ENCODE measurements around the gene ERP44. TPM values are rescaled to one million over a fixed set of nuclear protein-coding genes. Genes with fewer than 3 reads are reported as not detected.
"Not testable (repeated sequence)": the region's sequence is repeated elsewhere in the genome, so short reads cannot be mapped to it uniquely, and the experiment has no call there.

Gene ERP44
- total RNA-seq, 3 donors from 2014 or later: 15.7 to 17.8 (median 17.7) TPM

DNA sequence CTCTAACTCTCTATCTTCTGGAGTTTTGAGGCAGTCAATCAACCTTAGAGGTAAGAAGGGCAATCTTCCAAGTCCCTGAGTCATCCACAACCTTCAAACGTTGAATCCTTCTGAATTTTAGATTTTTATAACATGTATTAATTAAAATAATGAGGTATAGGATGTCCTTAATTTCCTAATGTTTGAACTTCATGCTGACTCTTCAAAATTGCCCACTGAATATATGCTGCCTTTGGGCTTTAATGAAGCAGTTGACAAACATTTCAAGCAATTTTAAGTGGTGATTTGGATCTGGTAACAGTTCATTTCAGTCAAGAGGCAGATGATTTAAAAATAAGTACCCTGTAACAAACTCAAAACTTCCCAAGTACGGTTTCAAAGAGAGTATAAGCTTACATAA lies 26.0 kb downstream of the ERP44 start:
- no peak overlapping the region for H3K27ac ChIP-seq
- TF ChIP-seq POLR2AphosphoS5 (IDR thresholded peaks at IDR 0.05) (no peak), POLR2A (IDR thresholded peaks at IDR 0.05) (no peak)
- TF ChIP-seq, protein P1, sequence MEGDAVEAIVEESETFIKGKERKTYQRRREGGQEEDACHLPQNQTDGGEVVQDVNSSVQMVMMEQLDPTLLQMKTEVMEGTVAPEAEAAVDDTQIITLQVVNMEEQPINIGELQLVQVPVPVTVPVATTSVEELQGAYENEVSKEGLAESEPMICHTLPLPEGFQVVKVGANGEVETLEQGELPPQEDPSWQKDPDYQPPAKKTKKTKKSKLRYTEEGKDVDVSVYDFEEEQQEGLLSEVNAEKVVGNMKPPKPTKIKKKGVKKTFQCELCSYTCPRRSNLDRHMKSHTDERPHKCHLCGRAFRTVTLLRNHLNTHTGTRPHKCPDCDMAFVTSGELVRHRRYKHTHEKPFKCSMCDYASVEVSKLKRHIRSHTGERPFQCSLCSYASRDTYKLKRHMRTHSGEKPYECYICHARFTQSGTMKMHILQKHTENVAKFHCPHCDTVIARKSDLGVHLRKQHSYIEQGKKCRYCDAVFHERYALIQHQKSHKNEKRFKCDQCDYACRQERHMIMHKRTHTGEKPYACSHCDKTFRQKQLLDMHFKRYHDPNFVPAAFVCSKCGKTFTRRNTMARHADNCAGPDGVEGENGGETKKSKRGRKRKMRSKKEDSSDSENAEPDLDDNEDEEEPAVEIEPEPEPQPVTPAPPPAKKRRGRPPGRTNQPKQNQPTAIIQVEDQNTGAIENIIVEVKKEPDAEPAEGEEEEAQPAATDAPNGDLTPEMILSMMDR (IDR thresholded peaks at IDR 0.05): no peak
- no peak overlapping the region for H3K4me3 ChIP-seq
- H3K36me3 ChIP-seq: no peaks in the 10 kb centered on the region
- H3K27me3 ChIP-seq: no peaks in the 10 kb centered on the region
- H3K4me1 ChIP-seq: no peaks in the 10 kb centered on the region
- no peak for DNase-seq (ENCODE audit: low spot score in 2 of 2)
- no peaks in the 10 kb centered on the region for H3K9me3 ChIP-seq
- intact Hi-C loops (cut with DNase I; ENCODE audit: low total_unique reads): no loop called here

DNA sequence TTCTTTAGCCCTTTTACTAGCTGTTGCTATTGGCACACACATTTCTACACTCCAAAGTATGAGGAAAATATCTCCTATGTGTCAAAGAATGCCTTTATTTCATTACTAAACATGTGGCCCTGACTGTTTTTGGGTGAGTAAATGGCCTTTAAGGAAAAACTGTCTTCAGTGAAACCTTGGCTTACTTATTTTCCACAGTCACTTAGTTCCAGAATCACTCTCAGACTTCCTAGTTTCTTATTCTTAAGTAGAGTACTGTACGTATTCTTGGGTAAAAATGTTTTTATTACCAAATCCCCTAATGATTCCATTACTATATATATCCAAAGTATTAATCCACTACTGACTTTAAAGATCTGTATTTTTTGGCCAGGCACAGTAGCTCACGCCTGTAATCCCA lies 27.5 kb downstream of the ERP44 start:
- TF ChIP-seq POLR2A (IDR thresholded peaks at IDR 0.05): no peak
- no peak for TF ChIP-seq POLR2AphosphoS5 (IDR thresholded peaks at IDR 0.05)
- TF ChIP-seq, protein P1 (IDR thresholded peaks at IDR 0.05): no peak
- H3K27ac ChIP-seq: no peak overlapping the region
- DNase-seq (ENCODE audit: low spot score in 2 of 2): no peak
- H3K27me3 ChIP-seq: no peaks in the 10 kb centered on the region
- H3K4me1 ChIP-seq: no peaks in the 10 kb centered on the region
- no peak overlapping the region for H3K4me3 ChIP-seq
- no peaks in the 10 kb centered on the region for H3K36me3 ChIP-seq
- no peaks in the 10 kb centered on the region for H3K9me3 ChIP-seq
- intact Hi-C loops (cut with DNase I; ENCODE audit: low total_unique reads): no loop called here

DNA sequence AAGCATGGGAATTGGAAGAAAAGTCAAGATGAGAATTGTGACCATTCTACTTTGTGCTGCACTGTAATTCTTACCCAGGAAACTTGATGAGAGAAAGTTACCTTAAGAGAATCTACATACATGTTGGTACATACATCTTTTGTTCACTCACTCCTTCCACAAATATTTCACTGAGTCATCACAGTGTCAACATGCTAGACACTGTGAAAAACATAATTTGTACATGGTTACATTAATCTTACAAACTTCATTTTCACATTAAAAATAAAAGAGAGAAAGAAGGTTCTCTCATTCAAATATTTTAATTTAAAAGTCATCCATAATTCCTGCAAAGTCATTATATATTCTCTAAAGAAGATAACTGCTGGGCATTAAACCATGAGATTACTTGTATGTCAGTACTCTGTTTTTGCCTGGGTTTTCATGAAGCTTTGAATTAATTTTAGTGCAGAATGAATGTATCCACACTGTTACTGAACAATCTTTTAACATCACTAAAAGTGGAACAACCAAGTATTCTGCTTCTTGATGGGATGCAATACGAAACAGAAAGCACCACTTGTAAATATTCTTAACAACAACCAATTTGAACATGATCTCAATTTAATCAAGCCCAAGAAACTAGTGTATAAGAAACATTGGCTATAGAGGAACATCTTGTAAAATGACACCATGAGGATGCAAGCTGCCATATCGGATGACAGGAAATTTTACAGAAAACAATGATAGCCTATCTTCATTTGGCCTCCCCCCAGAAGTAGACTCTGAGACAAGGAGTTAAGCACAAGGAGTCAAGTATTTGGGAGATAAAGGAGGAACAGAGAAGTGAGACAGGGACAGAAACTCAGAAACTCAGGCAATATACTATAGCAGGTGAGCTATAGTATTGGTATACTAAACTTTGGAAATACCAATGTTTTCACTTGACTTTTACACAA lies 28.4 kb downstream of the ERP44 start:
- no peak overlapping the region for H3K4me3 ChIP-seq
- no peak overlapping the region for H3K27ac ChIP-seq
- H3K27me3 ChIP-seq: no peaks in the 10 kb centered on the region
- H3K9me3 ChIP-seq: no peaks in the 10 kb centered on the region
- intact Hi-C loops (cut with DNase I; ENCODE audit: low total_unique reads): no loop called here
- TF ChIP-seq, protein P1 (IDR thresholded peaks at IDR 0.05): no peak
- TF ChIP-seq POLR2AphosphoS5 (IDR thresholded peaks at IDR 0.05): no peak
- TF ChIP-seq POLR2A (IDR thresholded peaks at IDR 0.05): no peak
- no peak for DNase-seq (ENCODE audit: low spot score in 2 of 2)
- no peaks in the 10 kb centered on the region for H3K4me1 ChIP-seq
- no peaks in the 10 kb centered on the region for H3K36me3 ChIP-seq

DNA sequence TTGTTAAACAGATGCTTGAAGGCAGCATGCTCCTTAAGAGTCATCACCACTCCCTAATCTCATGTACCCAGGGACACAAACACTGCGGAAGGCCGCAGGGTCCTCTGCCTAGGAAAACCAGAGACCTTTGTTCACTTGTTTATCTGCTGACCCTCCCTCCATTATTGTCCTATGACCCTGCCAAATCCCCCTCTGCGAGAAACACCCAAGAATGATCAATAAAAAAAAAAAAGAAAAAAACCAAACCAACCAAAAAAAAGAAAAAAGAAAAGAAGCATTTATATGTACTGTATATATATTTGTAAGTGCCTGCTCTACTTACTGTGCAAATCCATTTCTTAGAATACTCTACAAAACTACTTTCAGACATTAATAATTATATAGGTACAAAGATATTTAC lies 29.7 kb downstream of the ERP44 start:
- H3K36me3 ChIP-seq; H3K27me3 ChIP-seq; DNase-seq (ENCODE audit: low spot score in 2 of 2); H3K4me1 ChIP-seq; H3K27ac ChIP-seq; intact Hi-C loops (cut with DNase I; ENCODE audit: low total_unique reads); H3K9me3 ChIP-seq; H3K4me3 ChIP-seq: not testable (repeated sequence)

DNA sequence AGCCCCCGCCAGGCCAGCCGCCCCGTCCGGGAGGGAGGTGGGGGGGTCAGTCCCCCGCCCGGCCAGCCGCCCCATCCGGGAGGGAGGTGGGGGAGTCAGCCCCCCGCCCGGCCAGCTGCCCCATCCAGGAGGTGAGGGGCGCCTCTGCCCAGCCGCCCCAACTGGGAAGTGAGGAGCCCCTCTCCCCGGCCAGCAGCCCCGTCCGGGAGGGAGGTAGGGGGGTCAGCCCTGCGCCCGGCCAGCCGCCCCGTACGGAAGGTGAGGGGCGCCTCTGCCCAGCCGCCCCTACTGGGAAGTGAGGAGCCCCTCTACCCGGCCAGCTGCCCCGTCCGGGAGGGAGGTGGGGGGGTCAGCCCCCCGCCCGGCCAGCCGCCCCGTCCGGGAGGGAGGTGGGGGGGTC lies 30.8 kb downstream of the ERP44 start:
- DNase-seq (ENCODE audit: low spot score in 2 of 2); H3K27me3 ChIP-seq; H3K36me3 ChIP-seq; H3K27ac ChIP-seq; H3K4me1 ChIP-seq; H3K9me3 ChIP-seq; H3K4me3 ChIP-seq; intact Hi-C loops (cut with DNase I; ENCODE audit: low total_unique reads): not testable (repeated sequence)

DNA sequence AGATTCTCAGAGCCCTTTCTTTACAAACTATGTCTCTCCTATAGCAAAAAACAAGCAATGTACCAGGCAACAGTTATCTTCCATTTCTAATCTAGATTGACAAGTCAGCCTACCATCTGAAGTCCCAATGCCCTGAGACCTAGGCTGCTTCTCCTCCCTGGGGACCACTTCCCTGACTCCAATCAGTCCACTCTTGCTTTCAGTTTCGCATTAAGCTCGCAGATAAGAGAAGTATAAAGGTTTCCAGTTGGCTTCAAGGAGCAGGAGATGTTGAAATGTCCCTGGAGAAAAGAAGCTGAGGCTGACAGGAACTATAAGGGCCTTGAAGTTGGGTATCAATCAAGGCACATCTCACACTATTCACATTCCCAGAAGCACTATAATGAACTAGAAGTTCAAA lies 32.3 kb downstream of the ERP44 start:
- Histone ChIP-seq H3K4me1 (no peaks in the 10 kb centered on the region), H3K36me3 (no peaks in the 10 kb centered on the region), H3K4me3 (no peak overlapping the region), H3K27ac (no peak overlapping the region), H3K27me3 (no peaks in the 10 kb centered on the region), H3K9me3 (no peaks in the 10 kb centered on the region)
- TF ChIP-seq POLR2AphosphoS5 (IDR thresholded peaks at IDR 0.05) (no peak), POLR2A (IDR thresholded peaks at IDR 0.05) (no peak)
- TF ChIP-seq, protein P1 (IDR thresholded peaks at IDR 0.05): no peak
- intact Hi-C loops (cut with DNase I; ENCODE audit: low total_unique reads): no loop called here
- no peak for DNase-seq (ENCODE audit: low spot score in 2 of 2)

All from breast epithelium (tissue), 4 donors.